Measurements from ENCODE around the gene PKN2.

The PKN2 gene

GRCh38 chr1:88751714-88752113 is 67.6 kb downstream of the PKN2 start:
- no peaks in the 10 kb centered on the region for H3K36me3 ChIP-seq (ENCODE audit: insufficient read depth)
- no peak overlapping the region for H3K4me2 ChIP-seq
- no peaks in the 10 kb centered on the region for H3K27me3 ChIP-seq (ENCODE audit: insufficient read depth, low read depth)
- no peak for TF ChIP-seq CTCF (conservative IDR thresholded peaks at IDR 0.05; ENCODE audit: low read depth, low read length)
- no peak overlapping the region for H2AFZ ChIP-seq (ENCODE audit: low read depth)
- H3K9ac ChIP-seq, result no peak overlapping the region
- no peaks in the 10 kb centered on the region for H3K4me1 ChIP-seq (ENCODE audit: low read depth, poor library complexity, severe bottlenecking)
- H4K20me1 ChIP-seq (ENCODE audit: insufficient read depth), result no peaks in the 10 kb centered on the region
- no peak overlapping the region for H3K27ac ChIP-seq
- no peak overlapping the region for H3K4me3 ChIP-seq (IDR thresholded peaks at IDR 0.05; ENCODE audit: insufficient read depth, low read depth, low read length)
- H3K79me2 ChIP-seq (ENCODE audit: insufficient read depth, low read depth), result no peaks in the 10 kb centered on the region

- H3K4me1 ChIP-seq (ENCODE audit: low read depth, poor library complexity, severe bottlenecking), result no peaks in the 10 kb centered on the region
- H3K9ac ChIP-seq, result no peak overlapping the region
Observed at GRCh38 chr1:88753506-88753905, 69.4 kb downstream of the PKN2 start.

GRCh38 chr1:88763649-88764406 is 79.8 kb downstream of the PKN2 start:
- Histone ChIP-seq H3K27me3 (ENCODE audit: insufficient read depth, low read depth) (no peaks in the 10 kb centered on the region), H3K4me2 (no peak overlapping the region), H3K36me3 (ENCODE audit: insufficient read depth) (no peaks in the 10 kb centered on the region), H3K4me1 (ENCODE audit: low read depth, poor library complexity, severe bottlenecking) (no peaks in the 10 kb centered on the region), H3K4me3 (IDR thresholded peaks at IDR 0.05; ENCODE audit: insufficient read depth, low read depth, low read length) (no peak overlapping the region), H4K20me1 (ENCODE audit: insufficient read depth) (no peaks in the 10 kb centered on the region), H2AFZ (ENCODE audit: low read depth) (no peak overlapping the region), H3K27ac (no peak overlapping the region), H3K9ac (no peak overlapping the region), H3K79me2 (ENCODE audit: insufficient read depth, low read depth) (no peaks in the 10 kb centered on the region)
- TF ChIP-seq CTCF (conservative IDR thresholded peaks at IDR 0.05; ENCODE audit: low read depth, low read length), result no peak

More at GRCh38 chr1:88753506-88753905, 69.4 kb downstream of the PKN2 start:
- H3K27me3 ChIP-seq (ENCODE audit: insufficient read depth, low read depth), result no peaks in the 10 kb centered on the region
- H3K79me2 ChIP-seq (ENCODE audit: insufficient read depth, low read depth), result no peaks in the 10 kb centered on the region
- no peak overlapping the region for H3K4me2 ChIP-seq
- H3K27ac ChIP-seq, result no peak overlapping the region
- no peaks in the 10 kb centered on the region for H4K20me1 ChIP-seq (ENCODE audit: insufficient read depth)
- TF ChIP-seq CTCF (conservative IDR thresholded peaks at IDR 0.05; ENCODE audit: low read depth, low read length), result no peak
- no peak overlapping the region for H2AFZ ChIP-seq (ENCODE audit: low read depth)
- H3K4me3 ChIP-seq (IDR thresholded peaks at IDR 0.05; ENCODE audit: insufficient read depth, low read depth, low read length), result no peak overlapping the region
- no peaks in the 10 kb centered on the region for H3K36me3 ChIP-seq (ENCODE audit: insufficient read depth)

- Histone ChIP-seq H3K4me2 (no peak overlapping the region), H3K27me3 (ENCODE audit: insufficient read depth, low read depth) (no peaks in the 10 kb centered on the region), H2AFZ (ENCODE audit: low read depth) (no peak overlapping the region), H3K27ac (no peak overlapping the region), H3K9ac (no peak overlapping the region), H3K36me3 (ENCODE audit: insufficient read depth) (no peaks in the 10 kb centered on the region), H3K4me1 (ENCODE audit: low read depth, poor library complexity, severe bottlenecking) (peaks cover 9% of the 10 kb centered on the region), H3K79me2 (ENCODE audit: insufficient read depth, low read depth) (no peaks in the 10 kb centered on the region), H3K4me3 (IDR thresholded peaks at IDR 0.05; ENCODE audit: insufficient read depth, low read depth, low read length) (no peak overlapping the region), H4K20me1 (ENCODE audit: insufficient read depth) (no peaks in the 10 kb centered on the region)
- TF ChIP-seq CTCF (conservative IDR thresholded peaks at IDR 0.05; ENCODE audit: low read depth, low read length), result no peak
Observed at GRCh38 chr1:88768187-88768586, 84.1 kb downstream of the PKN2 start.

All from KMS-11 (cell line).